Left colon (tissue), 2 donors: ENCODE measurements around the gene KRTAP2-4. TPM values are rescaled to one million over a fixed set of nuclear protein-coding genes. Genes with fewer than 3 reads are reported as not detected.
"Not testable (repeated sequence)": the region's sequence is repeated elsewhere in the genome, so short reads cannot be mapped to it uniquely, and the experiment has no call there.

ENCODE experiments used
- ATAC-seq: fragments of 200-7000 bp; cut with Tn5 transposase; one replicate; pipeline ENCODE4 v1.9.1; 2020; ENCODE audit warnings: mild to moderate bottlenecking, moderate library complexity
- DNase-seq, 2 donors: peaks; one replicate each; pipeline ENCODE4 v3.0.0-alpha.2; 2020
- intact Hi-C, 2 donors: fragments of 100-400 bp; cut with DNase I in 1 of 2; cut with micrococcal nuclease in 1 of 2; formaldehyde crosslinking; loops; one replicate each; pipeline versions ENCODE4 v1.11.2 to v1.14.0; 2022; cut with DNase I, micrococcal nuclease
- long read RNA-seq: library from polyadenylated mRNA; unstranded; transcript quantifications from one replicate; pipeline ENCODE4 v2.0.0, GENCODE V29; 2021
- total RNA-seq, 2 donors: library from RNA; stranded (reverse); fragmentation: NEBNext Ultra II Directional; extraction: Animal tissue kit (Norgen Biotek cat#: 25700); gene quantifications; one replicate each; pipeline ENCODE4 v1.2.1, GENCODE V29; 2021
- donor health status: DM: no; HTN: no; CAD: no.
- donor health status: DM: yes; HTN: yes; CAD: no.

Gene KRTAP2-4, protein sequence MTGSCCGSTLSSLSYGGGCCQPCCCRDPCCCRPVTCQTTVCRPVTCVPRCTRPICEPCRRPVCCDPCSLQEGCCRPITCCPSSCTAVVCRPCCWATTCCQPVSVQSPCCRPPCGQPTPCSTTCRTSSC
- total RNA-seq, result not detected
- long read RNA-seq, result 0 reads

DNA sequence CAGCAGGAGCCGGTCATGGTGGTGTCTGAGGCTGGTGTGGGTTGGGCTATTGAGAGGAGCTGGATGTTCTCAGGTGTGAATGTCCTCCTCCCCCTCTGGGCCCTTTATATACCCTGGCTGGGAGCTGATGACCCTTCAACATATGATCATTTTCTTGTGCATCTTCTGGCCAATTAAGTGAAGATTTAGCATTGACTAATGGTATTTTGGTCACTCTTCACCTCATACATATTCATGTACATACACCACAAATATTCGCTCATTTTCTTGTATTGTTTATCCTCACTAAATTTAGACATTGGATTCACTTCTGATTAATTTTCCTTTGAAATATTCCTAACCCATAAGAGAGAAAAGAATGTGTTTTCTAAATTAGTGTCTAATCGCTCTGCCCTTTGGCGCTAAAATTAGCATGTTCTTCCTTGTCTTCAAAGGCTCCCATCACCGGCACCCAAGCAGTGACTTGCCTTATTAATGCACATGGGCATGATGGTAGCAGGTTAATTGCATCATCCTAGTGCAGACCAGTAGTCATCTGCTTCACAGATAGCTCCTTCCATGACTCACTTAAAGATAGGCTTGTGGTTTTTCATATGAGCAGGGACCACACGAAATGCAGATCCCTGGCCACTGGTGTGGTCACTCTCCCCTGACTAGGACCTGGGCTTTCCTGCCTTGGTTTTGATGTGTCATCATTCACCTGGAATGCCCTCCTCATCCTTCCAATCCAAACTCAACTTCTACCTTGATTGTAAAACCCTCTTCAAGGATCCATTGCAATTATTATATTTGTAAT lies at the start of gene KRTAP2-4:
KRTAP2-4 (minus strand) TSS at position 51 of the 796 bp plus-strand sequence; CDS start at position 17, 34 bp downstream.
- intact Hi-C loops, result no loop called here
- DNase-seq (no peak), ATAC-seq (no peak)

GRCh38 chr17:41111151-41111885 lies 45.6 kb upstream of the KRTAP2-4 start:
- intact Hi-C loops, result no loop called here
- DNase-seq (no peak), ATAC-seq (no peak)

DNA sequence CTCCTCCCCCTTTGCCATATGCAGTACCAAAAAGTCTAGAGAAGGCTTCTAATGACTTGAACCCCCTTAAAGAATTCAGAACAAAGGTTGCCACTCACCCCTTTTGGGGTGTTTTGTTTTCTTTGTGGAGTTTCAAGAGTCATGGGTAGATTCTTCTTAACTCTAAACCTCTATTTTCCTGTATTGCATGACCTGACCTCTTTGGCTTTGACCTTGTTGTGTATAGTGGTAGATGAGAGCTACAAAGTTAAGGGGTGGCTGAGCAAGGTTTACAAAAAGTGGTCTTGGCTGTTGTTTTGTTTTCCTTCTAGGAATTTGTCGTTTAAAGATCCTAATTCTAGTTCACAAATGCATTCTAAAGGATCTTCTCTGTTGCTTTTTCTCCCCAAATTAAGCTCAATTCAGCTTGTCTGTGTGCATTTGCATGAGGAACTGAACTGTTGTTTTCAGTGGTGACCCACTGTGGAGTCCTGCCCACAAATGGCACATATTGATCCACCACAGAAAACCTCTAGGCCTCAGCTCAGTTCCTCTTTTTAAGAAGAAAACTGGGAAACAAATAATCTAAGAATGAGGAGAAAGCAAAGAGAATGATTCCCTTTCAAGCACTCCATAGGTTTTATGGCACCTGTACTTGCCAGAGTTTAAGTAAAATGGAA lies 43.2 kb upstream of the KRTAP2-4 start:
- intact Hi-C loops, DNase-seq, ATAC-seq: not testable (repeated sequence)

GRCh38 chr17:41107941-41108450 lies 42.3 kb upstream of the KRTAP2-4 start:
- ATAC-seq, result no peak
- intact Hi-C loops, result no loop called here
- no peak for DNase-seq

GRCh38 chr17:41105347-41105746 lies 39.7 kb upstream of the KRTAP2-4 start, which contains the start of gene KRTAP4-9:
KRTAP4-9 (plus strand) TSS chr17:41105389; CDS start chr17:41105389, 0 bp downstream.
- DNase-seq, intact Hi-C loops, ATAC-seq: not testable (repeated sequence)

DNA sequence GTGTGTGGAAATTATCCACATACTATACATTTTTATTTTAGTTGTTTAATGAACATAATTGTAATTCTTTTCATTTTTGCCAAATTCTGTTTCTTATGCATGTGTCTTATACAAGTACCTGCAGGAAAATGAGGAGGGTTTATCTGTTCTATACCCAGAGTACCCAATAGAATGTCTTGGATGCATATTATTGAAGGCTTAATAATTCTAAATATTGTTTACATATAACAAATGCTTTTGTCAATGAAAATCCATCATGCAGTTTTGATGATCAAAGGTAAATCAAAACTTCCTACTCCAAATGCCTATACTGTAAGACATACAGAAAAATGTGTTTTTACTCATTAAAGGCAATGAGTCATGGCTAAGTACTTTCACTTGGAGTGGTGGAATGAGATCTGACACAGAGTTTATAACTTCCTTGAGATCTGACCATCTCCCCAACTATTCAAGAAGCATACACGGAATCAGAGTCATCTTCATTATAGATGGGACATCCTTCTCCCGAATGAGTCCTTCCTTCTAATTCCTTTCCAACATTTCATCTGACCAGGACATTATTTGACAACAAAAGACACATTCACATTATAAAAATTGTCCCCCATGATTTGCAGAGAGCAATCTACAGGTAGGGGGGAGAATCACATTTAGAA lies 38.8 kb upstream of the KRTAP2-4 start:
- ATAC-seq, intact Hi-C loops, DNase-seq: not testable (repeated sequence)

DNA sequence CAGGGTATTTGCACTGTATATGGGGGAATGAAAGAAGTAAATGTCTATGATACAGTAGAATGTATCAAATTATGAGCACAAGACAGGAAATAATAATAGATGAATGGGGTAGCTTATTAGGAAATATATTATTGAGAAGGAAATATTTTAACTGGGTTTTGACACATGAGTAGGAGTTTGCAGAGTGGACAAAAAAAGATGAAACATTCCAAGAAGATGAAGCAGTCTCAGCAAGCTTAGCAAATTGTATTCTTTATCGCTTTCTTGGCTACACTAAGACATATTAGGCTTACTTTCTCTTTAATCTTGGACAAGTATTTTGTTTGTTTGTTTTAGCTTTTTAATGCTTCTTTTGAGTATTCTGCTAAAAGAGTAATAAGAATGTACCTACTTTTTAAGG lies 38.2 kb upstream of the KRTAP2-4 start:
- intact Hi-C loops, result no loop called here
- ATAC-seq (no peak), DNase-seq (no peak)

DNA sequence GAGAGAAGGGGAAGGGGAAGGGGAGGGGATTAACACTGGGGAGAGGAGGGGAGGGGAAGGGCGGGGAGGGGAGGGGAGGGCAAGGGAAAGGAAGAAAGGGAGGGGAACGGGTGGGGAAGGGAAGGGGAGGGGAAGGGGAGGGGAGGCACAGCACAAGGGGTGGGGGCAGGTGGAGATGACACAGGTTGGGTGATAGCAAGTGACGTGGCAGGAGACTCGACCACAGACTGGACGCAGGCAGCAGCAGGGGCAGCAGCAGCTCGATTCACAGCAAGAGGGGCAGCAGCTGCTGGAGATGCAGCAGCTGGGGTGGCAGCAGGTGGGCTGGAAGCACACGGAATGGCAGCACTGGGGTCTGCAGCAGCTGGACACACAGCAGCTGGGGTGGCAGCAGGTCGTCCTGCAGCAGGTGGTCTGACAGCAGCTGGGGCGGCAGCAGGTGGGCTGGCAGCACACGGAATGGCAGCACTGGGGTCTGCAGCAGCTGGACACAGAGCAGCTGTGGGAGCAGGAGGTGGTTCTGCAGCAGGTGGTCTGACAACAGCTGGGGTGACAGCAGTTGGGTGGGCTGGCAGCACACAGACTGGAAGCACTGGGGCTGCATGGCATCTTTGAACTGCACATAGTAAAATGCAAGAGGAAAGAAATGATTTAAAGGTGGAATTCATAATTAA lies 36.0 kb upstream of the KRTAP2-4 start, which contains the start of gene KRTAP4-16:
KRTAP4-16 (minus strand) TSS at position 624 of the 674 bp plus-strand sequence; CDS start at position 624, 0 bp downstream.
- ATAC-seq (no peak), DNase-seq (no peak)
- intact Hi-C loops, result no loop called here

GRCh38 chr17:41099682-41100480 lies 34.2 kb upstream of the KRTAP2-4 start:
- ATAC-seq, intact Hi-C loops, DNase-seq: not testable (repeated sequence)

DNA sequence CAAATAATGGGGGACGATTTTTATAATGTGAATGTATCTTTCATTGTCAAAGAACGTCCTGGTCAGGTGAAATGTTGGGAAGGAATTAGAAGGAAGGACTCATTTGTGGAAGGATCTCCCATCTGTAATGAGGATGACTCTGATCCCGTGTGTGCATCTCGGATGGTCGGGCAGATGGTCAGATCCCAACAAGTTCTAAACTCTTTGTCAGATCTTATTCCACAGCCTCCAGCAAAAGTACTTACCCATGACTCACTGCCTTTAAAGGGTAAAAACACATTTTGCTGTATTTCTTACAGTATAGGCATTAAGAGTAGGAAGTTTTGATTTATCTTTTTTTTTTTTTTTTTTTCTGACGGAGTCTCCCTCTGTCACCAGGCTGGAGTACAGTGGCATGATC lies 32.8 kb upstream of the KRTAP2-4 start:
- ATAC-seq (no peak), DNase-seq (no peak)
- intact Hi-C loops, result no loop called here

DNA sequence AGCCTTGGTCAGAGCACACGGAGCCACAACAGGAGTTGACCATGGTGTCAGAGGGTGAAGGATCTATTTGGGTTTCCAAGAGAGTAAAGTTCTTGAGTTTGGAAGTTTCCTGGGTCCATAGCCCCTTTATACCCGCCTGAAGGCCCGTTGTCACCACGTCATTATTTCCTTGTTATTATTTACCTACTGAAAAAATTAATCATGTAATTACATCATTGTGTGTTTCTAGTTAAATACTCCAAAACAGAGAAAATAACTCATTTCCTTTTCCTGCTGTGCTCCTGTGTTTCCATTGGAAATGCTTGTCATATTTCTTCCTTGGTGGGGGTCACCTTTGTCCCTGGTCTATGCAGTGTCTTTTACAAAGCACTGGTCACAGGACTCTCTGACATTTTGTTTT lies 32.4 kb upstream of the KRTAP2-4 start, which contains the start of gene KRTAP4-8:
KRTAP4-8 (minus strand) TSS at position 101 of the 400 bp plus-strand sequence; CDS start at position 43, 58 bp downstream.
- DNase-seq, result no peak
- intact Hi-C loops, result no loop called here
- no peak for ATAC-seq

- intact Hi-C loops, result no loop called here
- DNase-seq (no peak), ATAC-seq (no peak)
Observed at GRCh38 chr17:41096055-41096454, 30.4 kb upstream of the KRTAP2-4 start.

- intact Hi-C loops, DNase-seq, ATAC-seq: not testable (repeated sequence)
Observed at GRCh38 chr17:41088760-41089352, 23.2 kb upstream of the KRTAP2-4 start.

GRCh38 chr17:41084100-41084856 lies 18.6 kb upstream of the KRTAP2-4 start, which contains the start of gene KRTAP4-7:
KRTAP4-7 (plus strand) TSS chr17:41084150; CDS start chr17:41084207, 57 bp downstream.
- ATAC-seq, intact Hi-C loops: not testable (repeated sequence)

DNA sequence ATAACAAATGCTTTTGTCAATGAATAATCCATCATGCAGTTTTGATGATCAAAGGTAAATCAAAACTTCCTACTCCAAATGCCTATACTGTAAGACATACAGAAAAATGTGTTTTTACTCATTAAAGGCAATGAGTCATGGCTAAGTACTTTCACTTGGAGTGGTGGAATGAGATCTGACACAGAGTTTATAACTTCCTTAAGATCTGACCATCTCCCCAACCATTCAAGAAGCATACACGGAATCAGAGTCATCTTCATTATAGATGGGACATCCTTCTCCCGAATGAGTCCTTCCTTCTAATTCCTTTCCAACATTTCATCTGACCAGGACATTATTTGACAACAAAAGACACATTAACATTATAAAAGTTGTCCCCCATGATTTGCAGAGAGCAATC lies 17.7 kb upstream of the KRTAP2-4 start:
- intact Hi-C loops, DNase-seq, ATAC-seq: not testable (repeated sequence)

More at GRCh38 chr17:41084100-41084856, 18.6 kb upstream of the KRTAP2-4 start, which contains the start of gene KRTAP4-7:
- not testable (repeated sequence) for DNase-seq
